ENCODE results near the gene MFNG. TPM values are rescaled to one million over a fixed set of nuclear protein-coding genes. Genes with fewer than 3 reads are reported as not detected.
"Not testable (repeated sequence)": the region's sequence is repeated elsewhere in the genome, so short reads cannot be mapped to it uniquely, and the experiment has no call there.

The MFNG gene
- total RNA-seq, 1 experiment from 2014 or later: 0.95 TPM

DNA sequence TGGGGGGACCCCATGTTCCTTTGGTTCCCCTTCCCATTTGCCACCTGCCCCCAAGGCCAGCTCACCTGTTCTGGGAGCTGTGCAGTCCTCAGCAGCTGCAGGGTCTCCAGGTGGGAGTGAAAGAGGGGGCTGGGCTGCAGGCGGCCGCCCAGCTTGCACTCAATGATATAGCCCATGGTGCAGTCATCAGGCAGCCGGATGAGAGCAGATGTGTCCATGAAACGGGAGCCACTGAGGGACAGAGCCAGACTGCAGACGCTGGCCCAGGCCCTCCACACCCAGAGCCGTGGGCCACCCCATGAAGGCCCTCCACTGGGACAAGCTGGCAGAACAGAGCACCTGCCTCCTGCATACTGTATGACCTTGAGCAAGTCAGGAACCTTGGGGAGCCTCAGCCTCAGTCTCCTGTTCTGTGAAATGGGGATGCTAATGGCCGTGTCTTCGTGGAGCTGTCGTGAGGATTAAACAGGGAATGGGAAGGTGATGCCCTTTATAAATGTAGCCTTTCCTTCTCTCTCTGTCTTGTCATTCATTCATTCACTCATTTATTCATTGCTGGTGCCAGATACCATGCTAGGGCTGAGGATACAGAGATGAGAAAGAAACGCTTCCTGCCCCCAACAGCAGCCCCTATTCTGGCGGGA, 11.6 kb downstream of the MFNG start:
- no peak for DNase-seq (ENCODE audit: low spot score)

DNA sequence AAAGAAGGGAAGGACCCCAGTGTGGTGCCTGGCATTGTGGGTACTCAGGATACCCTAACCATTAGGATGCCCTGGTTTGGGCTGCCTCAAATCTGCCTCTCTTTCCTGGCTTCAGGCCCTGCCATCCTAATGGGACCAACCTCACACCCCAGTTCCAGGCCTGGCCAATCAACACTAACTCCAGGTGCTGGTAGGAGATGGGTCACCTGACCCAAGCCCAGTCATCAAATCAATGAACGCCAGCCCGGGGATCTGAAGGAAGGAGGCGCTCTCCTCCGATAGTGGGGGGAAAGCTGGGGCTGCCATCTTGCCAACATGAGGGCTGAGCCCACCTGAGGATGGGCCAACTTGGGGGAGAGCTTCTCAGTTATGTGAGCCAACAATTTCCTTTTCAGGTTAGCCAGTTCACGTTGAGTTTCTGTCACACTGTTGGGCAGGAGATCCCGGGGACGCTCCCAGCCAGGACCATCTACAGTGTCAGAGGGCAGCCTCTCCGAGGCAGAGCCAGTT, 12.7 kb downstream of the MFNG start:
- no peak for DNase-seq (ENCODE audit: low spot score)

DNA sequence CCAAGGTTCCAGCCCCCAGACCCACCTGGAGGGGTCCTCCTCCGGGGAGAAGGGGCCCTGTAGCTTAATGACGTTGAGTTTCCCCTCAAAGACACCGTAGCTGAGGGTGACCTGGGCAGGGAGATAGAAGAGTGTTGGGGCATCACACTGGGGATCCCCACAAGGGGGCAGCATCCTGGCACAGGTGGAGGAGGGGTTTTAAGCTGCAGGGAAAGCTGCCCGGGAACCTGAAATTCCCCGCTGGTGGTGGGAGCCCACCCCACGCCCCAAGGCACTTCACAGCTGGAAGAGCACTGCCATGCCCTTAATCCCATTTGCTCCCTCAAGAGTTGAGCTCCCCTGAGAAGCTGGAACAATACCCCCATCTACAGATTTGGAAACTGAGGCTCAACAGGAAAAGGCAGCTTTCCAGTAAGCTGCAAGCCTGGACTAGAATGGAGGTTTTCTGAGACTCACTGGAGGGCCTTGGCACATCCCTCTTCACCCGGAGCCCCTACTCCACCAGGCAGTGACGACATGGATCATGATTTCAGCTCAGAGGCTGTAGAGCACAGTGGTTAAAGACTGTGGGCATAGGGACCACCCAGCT, 13.7 kb downstream of the MFNG start:
- peak; percentile 21 for DNase-seq (ENCODE audit: low spot score)

DNA sequence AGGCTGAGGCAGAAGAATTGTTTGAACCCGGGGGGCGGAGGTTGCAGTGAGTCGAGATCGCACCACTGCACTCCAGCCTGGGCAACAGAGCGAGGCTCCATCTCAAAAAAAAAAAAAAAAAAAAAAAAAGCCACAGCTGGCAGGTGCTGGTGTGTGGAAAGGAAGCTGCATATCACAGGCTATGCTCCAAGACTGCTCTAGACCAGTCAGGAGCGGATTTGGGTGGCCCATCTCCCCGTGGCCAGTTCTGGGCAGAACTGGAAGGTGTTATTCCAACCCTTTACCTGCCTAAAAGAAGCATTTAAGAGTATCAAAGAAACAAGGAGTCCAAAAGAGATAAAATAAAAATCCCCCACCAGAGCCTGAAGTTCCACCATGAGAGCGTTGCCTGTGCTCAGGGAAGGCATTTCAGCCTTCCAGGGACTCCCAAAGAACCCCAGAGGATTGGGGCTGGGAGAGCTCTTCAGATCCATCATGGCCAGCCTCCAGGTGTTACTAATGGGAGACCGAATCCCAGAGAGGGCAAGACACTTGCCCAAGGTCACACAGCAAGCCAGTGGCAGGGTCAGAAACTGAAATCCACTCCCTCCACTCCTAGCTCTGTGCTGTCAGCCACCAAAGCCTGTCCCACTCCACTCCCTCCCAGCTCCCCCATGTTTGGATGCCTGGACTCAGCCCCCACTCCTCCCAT, 14.3 kb downstream of the MFNG start:
- no peak for DNase-seq (ENCODE audit: low spot score)

DNA sequence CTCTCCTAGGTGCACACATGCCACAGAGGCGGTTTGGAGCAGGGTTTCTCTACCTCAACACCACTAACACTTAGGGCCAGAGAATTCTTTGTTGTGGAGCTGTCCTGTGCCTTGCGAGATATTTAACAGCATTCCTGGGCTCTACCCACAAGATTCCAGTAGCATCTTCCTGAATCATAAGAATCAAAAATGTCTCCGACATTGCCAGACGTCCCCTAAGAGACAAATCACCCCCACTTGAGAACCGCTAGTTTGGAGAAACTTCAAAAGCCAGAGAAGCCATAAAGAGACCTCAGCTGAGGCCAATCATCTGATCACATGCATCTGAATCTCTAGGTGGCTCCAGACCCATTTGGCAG, 16.1 kb downstream of the MFNG start:
- no peak for DNase-seq (ENCODE audit: low spot score)

DNA sequence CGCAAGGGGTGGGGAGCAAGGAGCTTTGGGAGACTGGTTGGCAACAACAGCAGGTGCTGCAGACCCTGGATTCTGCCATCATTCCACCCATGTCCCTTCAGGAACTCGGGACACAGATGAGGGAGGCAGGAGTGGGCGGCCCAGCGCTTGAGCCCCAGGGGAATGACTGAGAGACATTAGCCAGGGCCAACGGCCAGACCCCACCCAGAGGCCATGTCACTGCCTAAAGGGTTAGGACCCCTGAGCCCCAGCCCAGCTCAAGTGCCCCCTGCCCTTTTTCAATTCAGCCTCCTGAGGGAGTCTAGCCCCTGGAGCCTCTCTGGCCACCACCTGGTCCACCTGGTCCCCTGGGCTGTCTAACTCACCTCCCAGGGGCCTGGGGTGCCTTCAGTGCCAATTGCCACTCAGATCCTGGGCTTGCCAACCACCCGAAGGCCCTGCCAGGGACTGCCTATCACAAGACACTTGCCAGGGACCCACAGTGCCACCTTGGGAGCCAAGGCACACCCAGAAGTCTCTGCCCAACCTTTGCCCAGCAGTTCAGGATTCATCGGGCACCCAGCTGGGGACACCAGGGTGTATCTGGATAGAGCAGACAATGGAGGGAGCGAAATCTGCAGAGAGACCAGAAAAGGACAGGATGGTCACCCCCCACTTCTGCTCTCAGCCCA, 16.6 kb downstream of the MFNG start:
- no peak for DNase-seq (ENCODE audit: low spot score)

DNA sequence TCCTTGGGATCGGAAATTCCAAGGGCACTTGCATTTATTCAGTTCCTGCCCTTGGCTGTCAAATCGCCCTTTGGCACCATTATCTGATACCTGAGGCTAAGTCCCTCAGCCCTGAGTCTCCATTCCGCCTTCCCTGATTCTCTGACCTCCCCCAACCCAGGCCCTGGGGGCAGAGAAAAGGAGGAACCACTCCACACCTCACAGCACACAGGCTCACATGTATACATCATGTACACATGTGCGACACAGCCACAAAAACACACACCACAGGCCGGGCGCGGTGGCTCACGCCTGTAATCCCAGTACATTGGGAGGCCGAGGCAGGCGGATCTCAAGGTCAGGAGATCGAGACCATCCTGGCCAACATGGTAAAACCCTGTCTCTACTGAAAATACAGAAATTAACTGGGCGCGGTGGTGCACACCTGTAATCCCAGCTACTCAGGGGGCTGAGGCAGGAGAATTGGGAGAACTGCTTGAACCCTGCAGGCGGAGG, 17.9 kb downstream of the MFNG start:
- not testable (repeated sequence) for DNase-seq (ENCODE audit: low spot score)

DNA sequence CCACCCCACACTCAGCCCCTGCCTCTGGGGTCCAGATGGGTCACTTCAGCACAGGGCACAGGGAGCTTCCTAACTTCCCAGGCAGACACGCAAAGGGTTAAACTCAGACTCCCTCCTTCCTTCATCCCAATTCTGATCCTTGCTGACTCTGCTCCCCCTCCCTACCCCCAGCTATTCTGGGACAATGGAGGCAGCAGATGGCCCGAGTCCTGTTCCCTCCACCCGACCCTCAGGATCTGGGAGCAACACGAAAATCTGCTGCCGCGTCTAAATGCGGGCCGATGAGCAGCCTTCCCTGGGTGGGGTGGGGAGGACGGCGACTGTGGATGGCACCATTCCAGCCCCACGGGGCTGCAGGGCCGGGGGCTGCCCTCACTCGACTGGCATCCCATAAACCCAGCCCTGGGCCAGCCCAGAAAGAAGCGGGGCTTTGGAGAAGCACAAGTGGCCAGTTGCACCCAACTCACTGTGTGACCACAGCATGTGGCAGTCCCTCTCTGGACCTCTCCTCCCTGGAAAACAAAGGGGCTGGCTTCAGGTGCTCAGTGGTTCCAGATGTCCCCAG, 18.7 kb downstream of the MFNG start:
- DNase-seq (ENCODE audit: low spot score): no peak

DNA sequence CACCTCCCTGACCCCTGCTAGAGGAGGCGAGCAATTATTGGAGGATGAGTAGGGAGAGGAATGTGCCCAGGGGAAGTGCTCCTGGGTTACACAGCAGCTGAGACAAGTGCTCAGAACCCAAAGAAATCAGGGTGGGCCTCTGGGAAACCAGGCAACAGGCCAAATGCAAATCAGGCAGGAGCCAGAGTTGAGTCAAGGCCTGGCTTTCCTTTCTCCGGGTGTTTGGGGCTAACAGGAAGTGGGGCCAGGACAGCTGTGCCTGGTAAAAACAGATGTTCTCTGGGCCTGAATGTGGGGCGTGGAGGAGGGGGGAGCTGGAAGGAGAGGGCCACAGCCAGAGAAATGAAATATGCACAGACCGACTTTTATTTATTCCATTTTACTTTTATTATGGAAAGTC, 22.0 kb downstream of the MFNG start:
- DNase-seq (ENCODE audit: low spot score): no peak

DNA sequence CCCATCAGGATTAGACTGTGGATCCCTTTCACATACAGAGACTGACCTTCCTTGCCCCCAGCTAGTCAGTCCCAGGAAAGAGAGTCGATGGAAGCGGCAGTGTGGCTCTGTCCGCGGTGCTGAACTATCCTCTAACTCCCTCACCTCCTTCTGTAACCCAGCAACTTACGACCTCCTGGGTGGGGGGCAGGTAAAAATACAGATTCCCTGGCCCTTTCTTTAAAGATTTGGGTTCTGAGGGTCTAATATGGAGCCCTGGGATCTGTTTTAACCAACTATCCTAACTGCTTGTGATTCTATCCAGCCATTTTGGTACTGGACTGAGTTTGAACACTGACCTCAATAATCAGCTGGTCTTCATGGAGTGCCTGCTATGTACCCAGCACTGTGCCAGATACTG, 23.2 kb downstream of the MFNG start:
- peak; percentile 35 for DNase-seq (ENCODE audit: low spot score)

DNA sequence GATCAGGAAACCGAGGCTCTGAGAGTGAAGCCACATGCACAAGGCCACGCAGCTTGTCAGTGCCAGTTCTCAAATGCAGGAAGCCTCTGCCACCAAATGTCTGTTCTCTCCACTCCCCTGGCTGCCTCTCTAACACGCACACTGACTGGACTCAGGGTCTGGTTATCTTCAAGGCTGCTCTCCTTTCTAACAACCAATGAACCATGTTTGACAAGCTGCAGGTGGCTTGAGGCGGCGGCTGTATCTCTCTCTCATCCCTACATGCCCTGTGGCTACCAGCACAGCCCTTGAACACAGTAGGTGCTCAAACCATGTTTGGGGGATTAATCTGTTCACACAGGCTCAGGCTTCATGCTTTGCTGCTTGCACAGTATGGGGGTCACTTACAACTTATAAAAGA, 23.7 kb downstream of the MFNG start:
- no peak for DNase-seq (ENCODE audit: low spot score)

DNA sequence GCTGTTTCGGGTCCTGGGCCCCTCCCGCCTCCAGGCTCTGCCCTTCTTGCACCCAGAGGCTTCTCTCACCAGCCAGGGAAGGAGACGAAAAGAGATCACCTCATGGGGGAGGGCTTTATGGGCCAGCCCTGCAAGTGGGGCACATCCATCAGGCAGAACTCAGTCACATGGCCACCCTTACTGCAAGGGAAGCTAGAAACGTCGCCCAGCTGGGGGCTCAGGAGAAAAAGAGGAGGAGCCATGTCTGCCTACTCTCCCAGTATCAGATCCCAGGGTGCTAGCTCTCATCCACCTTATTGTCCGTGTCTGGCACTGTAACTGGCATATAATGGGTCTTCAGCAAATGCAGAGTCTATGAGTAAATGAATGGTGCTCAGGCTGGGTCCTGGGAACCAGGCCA, 24.2 kb downstream of the MFNG start:
- DNase-seq (ENCODE audit: low spot score): no peak

DNA sequence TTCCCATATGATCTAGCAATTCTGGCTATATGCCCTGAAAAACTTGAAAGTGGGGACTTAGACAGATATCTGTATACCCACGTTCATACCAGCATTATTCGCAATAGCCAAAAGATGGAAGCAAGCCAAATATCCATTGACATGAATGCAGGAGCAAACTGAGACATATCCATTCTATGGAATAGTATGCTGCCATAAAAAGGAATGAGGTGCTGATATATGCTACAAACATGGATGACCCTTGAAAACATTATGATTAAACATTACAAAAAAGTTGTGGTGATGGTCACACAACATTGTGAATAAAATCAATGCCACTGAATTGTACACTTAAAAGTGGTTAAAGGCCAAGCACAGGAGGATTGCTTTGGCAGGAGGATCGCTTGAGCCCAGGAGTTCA, 25.5 kb downstream of the MFNG start:
- DNase-seq (ENCODE audit: low spot score): no peak

DNA sequence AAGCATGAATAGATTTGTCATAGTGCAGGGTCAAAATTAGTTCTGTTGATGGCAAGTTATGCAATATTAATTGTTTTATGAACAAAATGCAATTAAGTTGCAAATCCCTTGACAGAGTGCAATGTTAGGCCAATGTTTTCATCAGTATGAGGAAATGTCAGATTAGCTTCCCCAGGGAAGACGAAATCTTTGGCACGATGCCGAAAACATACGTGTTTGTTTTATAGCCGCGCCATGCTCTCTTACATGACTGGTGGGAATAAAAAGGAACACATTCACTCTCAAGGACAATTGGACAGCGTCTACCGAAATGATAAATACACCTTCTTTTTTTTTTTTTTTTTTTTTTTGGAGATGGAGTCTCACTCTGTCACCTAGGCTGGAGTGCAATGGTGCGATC, 27.0 kb downstream of the MFNG start:
- DNase-seq (ENCODE audit: low spot score): no peak

DNA sequence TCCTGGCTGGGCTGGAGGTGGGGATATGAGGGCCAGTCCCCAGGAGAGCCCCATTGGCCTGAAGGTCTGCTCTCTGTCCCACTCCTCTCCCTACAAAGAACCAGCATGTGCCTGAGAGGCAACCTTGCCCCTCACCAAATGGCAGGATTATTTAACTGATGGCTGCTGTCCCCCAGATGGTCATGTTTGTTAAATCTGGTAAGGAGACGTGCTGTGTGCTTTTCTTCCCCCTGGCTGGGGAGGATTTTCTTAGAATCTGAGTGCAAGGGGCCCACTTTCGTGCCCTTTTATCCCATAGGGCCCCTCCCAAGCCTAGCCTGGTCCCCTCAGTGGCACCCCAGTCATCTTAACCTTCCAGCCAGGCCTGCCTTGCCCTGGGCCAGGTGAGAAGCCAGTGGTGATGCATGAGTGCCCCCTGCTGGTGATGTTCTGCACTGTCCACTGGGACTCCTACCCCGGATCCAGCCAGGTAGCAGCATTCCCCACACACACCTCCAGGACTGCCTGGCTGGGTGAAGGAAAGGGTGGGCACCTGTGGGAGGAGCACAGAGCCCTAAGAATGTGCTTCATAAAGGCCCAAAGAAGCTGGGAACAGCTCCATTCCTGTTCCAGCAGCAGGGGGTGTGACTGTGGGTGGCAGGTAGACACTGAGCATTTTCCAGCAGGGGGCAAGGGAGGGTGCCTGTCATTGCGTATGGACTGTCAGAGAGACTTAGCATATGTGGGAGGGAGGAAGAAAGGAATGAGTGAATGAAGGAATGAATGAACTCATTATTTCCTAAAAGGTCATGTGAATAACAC, 28.9 kb downstream of the MFNG start:
- DNase-seq (ENCODE audit: low spot score): peak; percentile 57

DNA sequence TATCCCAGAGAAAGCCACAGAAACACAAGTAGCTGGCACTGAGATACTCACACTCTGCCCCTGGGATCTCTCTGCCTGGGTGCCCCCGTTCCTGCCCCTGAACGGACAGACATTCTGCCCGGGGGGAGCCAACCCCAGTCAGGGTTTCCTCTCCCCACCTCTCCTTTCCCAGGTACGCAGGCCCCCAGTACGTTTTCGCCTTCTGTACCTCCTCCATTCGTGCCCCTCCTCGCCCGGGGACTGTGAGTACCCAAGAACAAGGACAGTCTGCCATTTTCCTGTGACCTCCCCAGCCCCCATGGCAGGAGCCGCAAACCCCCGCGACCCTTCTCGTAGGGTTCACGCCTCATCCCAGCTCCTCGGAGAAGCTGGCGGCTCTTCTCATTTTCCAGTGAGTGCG, 29.8 kb downstream of the MFNG start:
- no peak for DNase-seq (ENCODE audit: low spot score)

DNA sequence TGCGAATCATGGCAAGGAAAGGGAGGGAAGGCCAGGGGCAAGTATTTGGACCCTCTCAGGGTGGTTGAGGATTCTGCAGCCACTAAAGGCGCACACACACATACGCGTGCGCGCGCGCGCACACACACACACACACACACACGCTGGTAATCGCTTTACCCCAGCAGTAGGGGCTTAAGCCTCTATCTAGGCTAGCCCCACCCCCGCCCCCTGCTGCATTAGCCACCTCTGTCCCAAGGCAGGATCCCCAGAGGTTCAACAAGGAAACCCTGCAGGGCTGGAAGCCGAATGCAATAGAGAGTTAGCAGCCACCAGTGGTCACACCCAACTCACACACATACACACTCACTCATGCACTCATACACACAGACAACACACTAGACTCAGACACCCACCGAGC, 30.3 kb downstream of the MFNG start:
- no peak for DNase-seq (ENCODE audit: low spot score)

DNA sequence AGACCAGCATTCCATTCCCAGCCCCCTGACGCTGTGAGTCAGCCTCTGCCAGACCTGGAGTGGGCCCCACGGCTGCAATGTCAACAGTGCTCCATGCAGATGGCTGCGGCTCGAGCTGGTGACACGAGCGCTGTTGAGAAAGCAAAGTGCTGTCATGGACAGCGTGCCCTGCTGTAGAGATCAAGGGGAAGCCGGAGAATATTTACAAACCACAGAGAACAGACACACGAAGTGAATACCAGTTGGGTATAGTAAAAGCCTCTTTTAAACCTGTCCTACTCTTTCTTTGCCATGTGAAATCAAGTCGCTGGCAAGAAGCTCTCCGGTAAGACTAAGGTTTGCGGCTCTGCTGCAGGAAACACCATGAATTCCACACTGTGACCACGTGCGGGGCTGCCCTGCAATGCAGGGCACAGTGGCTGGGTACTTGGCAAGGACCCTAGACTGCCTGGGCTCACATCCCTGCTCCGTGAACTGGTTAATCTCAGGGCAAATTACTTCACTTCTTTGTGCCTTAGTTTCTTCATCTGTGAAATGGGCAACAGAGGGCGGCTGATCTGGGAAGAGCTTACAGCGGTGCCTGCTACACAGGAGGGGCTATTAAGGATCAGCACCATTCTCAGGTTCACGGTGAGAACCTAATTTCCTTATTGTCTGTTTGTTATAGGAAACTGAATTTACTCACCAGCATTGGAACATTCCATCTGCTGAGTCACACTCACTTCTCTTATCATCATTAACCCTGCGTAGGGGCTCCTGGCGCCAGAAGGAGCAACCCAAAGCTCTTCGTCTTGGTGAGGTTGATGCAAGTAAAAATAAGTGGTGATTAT, 31.1 kb downstream of the MFNG start:
- peak; percentile 87 for DNase-seq (ENCODE audit: low spot score)

DNA sequence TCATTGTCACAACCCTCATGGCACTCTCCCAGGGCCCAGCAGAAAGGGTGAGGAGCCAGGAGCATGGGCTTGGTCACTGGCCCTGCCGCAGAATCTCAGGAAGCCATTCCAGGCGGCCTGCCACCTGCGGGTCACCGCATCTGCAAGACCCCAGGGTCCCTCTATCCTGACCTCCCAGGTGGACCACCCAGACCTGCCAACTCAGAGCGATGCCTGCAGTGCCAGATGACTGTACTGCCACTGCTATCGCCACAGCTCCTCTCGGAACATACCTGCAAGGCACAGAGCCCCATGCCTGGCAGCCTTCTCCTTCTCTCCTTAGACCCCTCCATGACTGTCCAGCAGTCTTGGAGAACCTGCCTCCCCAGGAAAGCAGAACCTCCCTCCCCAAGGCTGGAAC, 32.5 kb downstream of the MFNG start:
- DNase-seq (ENCODE audit: low spot score): no peak

DNA sequence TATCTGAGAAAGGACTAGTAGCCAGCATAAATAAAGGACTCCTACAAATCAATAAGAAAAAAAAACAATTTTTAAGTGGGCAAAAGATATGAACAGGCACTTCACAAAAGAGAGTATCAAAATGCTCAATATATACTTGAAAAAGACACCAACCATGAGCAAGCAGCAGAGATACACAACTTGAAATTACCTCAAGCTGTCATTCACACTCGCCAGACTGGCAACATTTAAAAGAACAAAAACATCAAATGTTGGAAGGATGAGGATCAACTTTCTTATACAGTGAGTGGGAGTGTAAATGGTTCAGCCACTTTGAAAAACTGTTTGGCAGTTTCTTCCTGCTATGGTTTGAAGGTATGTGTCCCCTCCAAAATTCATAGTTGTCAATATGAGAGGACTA, 35.0 kb downstream of the MFNG start:
- no peak for DNase-seq (ENCODE audit: low spot score)

All from A172 (cell line).